Measurements from ENCODE around the gene PLEKHA6.

GRCh38 chr1:204327359-204327758 lies 32.4 kb downstream of the PLEKHA6 start:
- no peak for TF ChIP-seq CTCF (IDR thresholded peaks at IDR 0.05)
- TF ChIP-seq POLR2AphosphoS5 (IDR thresholded peaks at IDR 0.05): no peak
